HK-2 (cell line): Measurements from ENCODE around the gene ARAP1.

ENCODE experiments used
- DNase-seq: peaks from one replicate; pipeline ENCODE4 v3.0.0-alpha.2; 2018; ENCODE audit not compliant: unreplicated experiment

The ARAP1 gene

DNA sequence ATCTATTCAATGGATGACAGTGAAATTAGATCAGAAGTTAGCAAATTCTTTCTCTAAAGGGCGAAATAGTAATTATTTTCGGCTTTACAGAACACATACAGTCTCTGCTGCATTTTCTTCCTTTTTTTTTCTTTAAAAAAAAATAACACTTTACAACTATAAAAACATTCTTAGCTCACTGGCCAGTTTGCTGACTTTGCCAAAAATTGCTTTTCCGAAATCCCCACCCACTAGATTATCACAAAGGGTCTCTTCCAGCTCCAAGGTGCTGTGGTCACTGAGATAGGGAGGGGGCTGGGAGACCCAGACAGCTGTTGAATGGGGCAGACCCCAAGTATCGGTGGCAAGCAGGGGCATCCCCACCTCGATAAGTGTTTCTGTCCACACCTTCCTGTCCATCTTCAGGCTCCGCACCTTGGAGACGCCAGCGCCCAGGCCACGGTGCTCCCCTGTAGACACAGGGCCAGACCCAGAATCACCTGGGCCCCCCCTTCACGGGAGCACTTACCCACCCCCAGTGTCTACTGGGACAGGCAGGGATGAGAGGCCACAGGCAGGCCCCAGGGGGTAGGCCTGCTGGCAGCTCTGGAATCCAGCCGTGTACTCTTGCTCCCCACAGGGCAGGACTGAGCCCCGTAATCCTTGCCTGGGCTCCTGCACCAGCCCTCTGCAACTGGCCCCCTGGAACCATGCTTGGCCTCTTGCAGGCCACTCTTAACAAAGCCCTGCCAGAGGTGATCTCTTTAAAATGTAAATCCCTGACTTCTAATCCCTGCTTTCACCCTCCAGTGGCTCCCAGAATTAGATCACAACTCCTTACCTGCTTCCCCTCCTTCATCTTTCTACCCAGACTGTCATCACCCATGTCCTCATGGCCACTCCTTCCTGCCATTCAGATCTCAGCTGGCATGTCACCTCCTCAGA is 46.5 kb downstream of the ARAP1 start:
- no peak for DNase-seq

DNA sequence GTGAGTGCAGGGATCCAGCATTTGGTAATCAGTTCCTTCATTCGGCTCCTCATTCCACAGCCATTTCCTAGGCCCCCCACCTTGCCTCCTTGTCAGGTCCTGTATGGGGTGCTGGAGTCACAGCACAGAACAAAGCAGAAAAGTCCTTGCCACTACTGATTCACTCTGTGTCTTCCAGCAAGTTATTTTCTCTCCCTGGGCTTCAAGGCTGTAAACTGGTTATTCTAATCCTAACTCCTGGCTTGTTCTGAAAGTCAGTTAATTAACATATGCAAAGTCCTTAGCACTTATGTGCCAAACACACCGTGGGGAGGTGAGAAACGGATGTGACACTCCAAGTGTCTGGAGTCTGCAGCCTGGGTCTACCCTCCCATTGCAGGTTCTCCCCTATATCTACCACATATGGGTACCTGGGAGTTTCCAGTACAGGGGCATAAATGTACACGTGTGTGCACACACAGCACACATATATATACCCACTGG is 47.4 kb downstream of the ARAP1 start:
- DNase-seq: no peak

DNA sequence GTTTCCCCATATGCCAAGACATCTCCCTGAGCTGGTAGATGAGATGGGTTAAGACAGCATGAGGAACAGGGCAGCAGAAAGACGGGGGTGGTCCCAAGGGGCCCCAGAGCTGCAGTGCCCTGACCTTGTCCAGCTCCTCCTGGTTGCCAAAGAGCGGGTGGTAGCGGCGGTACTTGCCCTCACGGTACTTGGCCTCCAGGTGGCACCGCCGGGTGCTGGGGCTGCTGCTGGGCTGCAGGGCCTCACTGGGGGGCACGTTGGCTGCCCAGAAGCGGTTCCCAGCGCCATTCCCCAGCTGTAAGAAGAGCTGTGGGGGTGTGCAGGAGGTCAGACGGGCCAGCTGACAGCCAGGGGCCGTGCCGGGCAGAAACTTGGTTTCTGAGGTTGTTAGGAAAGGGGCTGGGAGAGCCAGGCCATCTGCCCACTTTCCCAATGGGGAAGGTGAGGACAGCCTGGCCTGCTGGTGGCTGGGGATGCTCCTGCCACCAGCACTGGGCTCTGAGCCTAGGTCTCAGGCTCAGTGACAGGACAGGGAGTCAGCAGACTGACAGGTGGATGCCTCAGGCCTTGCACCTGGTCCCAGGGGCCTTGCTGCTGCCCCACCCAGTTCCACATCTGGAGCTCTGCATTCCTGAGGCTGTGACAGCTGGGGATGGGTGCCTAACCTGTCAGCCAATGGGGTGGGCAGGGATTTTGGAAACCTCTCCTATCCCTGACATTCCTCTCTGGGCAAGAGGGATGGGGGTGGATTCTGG is 48.0 kb downstream of the ARAP1 start:
- no peak for DNase-seq

DNA sequence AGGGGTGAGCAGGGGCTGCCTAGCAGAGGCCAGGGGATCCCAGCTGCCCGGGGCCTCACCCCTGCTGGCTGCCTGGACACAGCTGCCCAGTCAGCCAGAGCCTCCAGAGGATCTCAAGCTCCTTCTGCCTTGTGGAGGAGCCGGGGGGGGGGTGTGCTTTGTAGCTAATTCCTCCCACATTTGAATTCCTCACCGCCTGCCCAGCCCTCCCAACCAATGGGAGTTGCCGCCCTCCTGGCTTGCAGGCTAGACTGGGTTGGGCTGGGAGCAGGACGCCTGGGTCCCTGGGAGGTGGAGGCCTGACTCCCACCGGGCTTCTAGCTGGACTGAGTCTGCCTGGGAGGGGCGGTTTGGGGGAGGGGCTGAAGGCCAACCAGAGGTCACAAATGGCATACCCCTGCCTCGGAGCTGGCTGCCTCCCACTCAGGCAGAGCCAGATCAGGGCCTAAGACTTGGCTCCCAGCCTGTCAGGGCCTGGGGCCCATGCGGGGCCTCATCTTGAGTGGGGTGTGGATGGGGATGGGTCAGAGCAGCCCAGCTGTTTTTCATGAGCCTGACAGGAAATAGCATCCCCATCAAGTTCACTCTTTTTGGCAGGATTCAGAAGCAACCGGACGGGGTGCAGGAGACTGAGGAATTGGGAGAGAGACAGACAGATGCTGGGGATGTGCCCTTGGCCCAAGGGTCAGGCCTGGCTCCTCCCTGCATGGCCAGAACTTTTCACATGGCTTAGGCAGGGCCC is 48.8 kb downstream of the ARAP1 start:
- DNase-seq: no peak

- no peak for DNase-seq
These were observed 49.5 kb downstream of the ARAP1 start for GRCh38 chr11:72702577-72703241.

GRCh38 chr11:72702096-72702495 is 50.1 kb downstream of the ARAP1 start:
- no peak for DNase-seq

DNA sequence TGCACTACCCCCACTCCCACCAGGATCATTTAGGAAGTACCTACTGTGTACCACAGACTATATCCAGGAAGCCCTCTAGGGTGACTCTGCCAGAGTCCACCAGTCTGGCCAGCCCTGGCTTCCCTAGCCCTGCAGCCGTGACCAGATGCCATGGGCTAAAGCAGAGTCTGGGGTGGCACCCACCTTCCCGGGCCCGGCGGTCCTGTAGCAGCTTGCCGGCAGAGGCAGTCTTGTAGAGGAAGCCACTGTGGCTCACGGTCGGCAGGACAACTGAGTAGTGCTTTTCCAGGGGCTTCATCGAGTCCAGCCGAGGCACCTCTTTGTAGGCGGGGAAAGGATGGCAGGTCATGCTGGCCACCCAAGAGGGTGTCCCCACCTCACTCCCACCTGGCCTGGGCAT is 50.7 kb downstream of the ARAP1 start:
- DNase-seq: no peak

GRCh38 chr11:72700146-72700545 is 52.1 kb downstream of the ARAP1 start:
- DNase-seq: no peak

DNA sequence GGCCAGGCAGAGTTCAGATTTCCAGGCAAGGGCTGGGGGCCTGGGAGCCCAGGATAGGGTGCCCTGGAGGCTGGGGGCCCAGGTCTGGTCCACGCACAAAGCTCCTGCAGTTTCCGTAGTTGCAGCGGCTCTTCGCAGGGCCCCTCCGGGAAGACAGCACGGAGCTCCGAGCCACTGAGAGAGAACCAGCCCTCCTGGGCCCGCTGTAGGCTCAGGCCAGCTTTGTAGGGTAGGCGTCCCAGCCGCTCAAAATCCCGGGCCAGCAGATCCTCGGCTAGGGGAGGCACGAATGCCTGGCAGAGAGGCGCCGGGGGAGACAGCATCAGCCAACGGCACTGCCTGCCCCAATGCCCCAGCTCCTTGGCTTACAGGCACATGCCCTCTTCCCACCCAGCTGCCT is 54.4 kb downstream of the ARAP1 start:
- DNase-seq: no peak

GRCh38 chr11:72696866-72697700 is 55.1 kb downstream of the ARAP1 start:
- DNase-seq: no peak

- no peak for DNase-seq
These were observed 56.9 kb downstream of the ARAP1 start for GRCh38 chr11:72695354-72695753.

GRCh38 chr11:72693271-72693968 is 58.8 kb downstream of the ARAP1 start:
- DNase-seq: no peak

DNA sequence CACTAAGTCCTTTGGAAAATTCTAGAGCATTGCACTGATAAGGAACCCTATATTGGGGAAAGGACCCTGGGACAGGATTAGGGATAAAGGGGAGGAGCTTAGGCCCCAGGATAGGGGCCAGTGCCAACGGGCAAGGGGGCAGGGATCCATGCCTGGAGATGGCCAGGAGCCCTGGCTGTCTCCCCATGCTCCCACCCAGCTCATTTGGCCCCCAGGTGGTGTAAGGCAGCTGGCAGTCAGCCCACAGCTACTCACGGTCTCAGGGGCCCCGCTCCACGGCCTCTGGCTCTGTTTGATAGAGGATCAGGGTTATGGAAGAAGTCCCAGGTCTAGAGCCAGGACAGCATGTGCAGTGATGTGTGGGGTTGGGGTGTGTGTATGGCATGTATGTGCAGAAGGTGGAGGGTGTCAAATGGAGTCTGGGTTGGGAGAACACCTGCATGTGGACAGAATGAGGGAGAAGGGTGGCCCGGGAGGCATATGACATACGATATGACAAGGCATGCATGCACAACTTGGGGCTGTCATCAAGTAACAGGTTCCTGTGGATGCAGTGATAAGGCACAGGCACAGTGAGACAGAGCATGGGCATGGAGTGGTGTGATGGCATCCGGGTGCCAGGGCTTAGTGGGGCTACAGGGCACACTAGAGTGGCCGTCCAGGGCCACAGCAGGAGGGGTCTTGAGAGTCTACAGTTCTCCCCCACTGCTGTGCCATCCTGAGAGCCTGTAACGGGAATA is 59.5 kb downstream of the ARAP1 start:
- no peak for DNase-seq

GRCh38 chr11:72690166-72690565 is 62.0 kb downstream of the ARAP1 start:
- no peak for DNase-seq

DNA sequence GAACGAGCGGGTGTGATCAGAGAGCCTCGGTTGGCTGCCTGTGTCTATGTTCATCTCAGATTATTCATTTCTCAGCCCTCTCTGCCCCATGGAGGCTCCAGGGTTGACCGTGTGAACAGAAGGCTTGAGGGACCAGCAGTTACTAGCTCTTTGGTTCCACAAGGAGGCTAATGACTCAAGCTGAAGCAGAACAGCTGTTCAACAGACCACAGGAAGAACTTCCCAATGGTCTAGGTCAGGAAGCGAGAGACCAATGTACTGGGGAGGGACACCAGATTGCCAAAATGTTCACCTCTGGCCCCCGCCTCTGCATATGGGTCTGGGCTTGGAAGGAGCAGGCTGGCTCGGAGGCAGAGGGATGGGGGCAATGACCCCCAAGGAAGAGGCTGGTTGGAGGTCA is 63.3 kb downstream of the ARAP1 start:
- no peak for DNase-seq

DNA sequence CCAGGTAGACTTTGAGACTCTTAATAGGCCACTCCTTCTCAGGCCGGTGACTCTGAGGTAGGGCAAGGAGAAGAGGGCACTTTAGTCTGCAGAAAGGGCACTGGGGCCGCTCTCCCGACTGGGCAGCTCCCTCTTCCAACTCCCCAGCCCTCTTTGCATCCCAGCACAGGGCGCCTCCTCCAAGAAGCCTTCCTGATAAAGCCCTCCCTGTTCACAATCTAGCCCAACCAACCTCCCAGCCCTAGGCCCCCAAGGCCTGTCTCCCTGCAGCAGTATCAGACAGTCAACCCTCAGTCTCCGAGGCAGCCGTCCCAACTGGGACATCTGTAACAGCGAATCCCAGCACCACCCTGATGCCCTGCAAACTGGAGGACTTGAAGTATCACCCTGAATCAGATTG is 63.7 kb downstream of the ARAP1 start:
- no peak for DNase-seq

DNA sequence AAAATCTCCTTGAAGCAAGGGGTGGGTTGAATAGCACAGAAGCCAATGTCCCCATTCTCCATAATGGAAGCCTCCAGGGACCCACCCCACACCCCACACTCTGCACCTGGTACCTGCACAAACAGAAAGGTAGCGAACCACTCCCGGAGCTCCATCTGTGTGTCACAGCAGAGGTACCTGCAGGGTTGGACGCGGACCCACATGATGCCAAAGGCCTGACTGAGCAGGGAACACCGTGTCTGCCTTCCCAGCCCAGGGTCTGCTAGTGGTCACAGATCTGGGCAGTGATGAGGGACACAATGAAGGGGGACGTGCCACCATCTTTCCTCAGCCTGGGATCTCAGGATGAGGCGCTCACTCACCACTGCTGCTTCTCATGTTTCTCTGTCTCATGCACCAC is 64.9 kb downstream of the ARAP1 start:
- no peak for DNase-seq

GRCh38 chr11:72686639-72687220 is 65.5 kb downstream of the ARAP1 start:
- no peak for DNase-seq
